ENCODE measurements around the gene NGEF.

DNA sequence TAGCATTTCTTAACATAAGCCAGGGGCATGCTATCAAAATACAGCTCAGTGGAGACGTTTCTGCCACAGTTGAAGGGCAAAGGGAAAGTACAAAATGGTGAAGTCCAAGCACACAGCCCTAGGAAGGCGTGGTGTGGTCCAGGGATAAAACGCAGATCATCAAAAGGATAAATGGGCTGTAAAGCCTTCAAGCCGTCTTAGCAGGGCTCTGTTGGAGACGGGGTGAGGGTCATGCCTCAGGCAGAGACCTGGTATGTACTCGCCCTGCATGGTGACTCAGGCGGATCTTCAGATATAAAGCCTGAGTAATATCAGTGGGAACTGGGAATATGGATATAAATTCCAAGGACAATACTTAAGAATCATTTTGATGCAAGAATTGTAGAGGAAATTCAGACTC lies 61.2 kb downstream of the NGEF start:
- no peak for TF ChIP-seq CTCF (IDR thresholded peaks at IDR 0.05)
- TF ChIP-seq EP300 (IDR thresholded peaks at IDR 0.05; ENCODE audit: borderline replicate concordance in 1 of 2, low read depth in 1 of 2, low read length in 1 of 2): no peak
- TF ChIP-seq MAX (IDR thresholded peaks at IDR 0.05; ENCODE audit: low read depth): no peak
- TF ChIP-seq USF2 (IDR thresholded peaks at IDR 0.05; ENCODE audit: borderline replicate concordance, low read depth, low read length): no peak
- no peak for TF ChIP-seq REST (IDR thresholded peaks at IDR 0.05; ENCODE audit: low read depth, low read length)
- TF ChIP-seq NFIC (IDR thresholded peaks at IDR 0.05; ENCODE audit: borderline replicate concordance): no peak
- TF ChIP-seq CHD2 (IDR thresholded peaks at IDR 0.05; ENCODE audit: low read length, partially characterized antibody): no peak
- no peak for TF ChIP-seq YY1 (IDR thresholded peaks at IDR 0.05; ENCODE audit: low read depth)
- TF ChIP-seq SIN3A (IDR thresholded peaks at IDR 0.05; ENCODE audit: borderline replicate concordance, low read depth, low read length): no peak
- TF ChIP-seq RAD21 (IDR thresholded peaks at IDR 0.05; ENCODE audit: low read length): no peak
- TF ChIP-seq TCF12 (IDR thresholded peaks at IDR 0.05): no peak
- TF ChIP-seq TAF1 (IDR thresholded peaks at IDR 0.05; ENCODE audit: borderline replicate concordance, low read depth, low read length): no peak
- TF ChIP-seq POLR2AphosphoS5 (IDR thresholded peaks at IDR 0.05; ENCODE audit: low read depth, low read length): no peak
